GM12891 (cell line): ENCODE data around the gene EFCAB13.

Experiments used
- POLR2A ChIP-seq: IDR thresholded peaks from 2 replicates; pipeline ENCODE4 v1.6.1; 2011; ENCODE audit warnings: low read depth, low read length, control low read depth
- TAF1 ChIP-seq: IDR thresholded peaks from 2 replicates; pipeline ENCODE4 v1.6.1; 2011; ENCODE audit warnings: low read depth, low read length, control low read depth

- TF ChIP-seq TAF1 (peak; percentile 41; the same call in 1 of the 2 replicates), POLR2A (no peak)
Measured at GRCh38 chr17:47286198-47286914, 37.4 kb upstream of the EFCAB13 start.
